DMS79 (cell line): ENCODE measurements around the gene DYNLT1.
"Not testable (repeated sequence)": the region's sequence is repeated elsewhere in the genome, so short reads cannot be mapped to it uniquely, and the experiment has no call there.

ENCODE experiments used
- DNase-seq: peaks from one replicate; lab custom pipeline; 2025; lab: John Stamatoyannopoulos, UW

DYNLT1 gene

DNA sequence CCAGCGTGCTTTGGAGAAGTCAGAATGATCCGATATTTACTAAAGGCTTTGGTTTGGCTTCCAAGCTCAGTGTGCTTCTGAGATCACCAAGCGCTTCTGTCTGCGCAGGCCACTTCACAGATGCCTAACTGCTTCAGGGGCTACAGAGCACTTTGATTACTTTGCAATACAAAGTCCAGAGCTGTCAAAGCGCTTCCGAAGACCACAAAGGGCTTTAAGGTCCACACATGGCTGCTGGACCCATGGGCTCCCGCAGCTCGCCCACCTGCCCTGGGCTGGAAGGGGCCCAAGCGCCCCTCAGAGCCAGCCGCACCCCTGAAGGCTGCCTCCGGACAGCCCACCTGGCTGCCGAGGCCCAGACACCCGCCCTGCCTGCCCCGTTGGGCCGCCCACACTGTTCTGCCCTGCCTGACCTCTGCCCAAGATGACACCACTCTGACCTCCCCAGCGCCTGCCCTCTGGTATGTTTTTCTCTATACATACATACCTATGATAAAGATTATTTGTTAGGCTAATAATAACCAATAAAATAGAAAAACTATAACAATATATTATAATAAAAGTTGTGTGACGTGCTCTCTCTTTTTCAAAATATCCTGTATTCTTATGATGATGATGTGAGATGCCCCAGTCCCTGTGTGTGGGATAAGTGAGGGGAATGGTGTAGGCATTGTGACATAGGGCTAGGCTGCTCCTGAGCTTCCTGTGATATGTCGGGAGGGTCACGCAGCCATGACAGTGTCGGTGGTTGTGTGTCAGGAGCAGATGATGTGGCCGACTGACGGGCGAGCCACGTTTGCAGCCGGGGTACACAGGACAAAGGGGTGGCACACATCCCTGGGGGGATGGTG lies 22.6 kb downstream of the DYNLT1 start:
- DNase-seq = no peak

DNA sequence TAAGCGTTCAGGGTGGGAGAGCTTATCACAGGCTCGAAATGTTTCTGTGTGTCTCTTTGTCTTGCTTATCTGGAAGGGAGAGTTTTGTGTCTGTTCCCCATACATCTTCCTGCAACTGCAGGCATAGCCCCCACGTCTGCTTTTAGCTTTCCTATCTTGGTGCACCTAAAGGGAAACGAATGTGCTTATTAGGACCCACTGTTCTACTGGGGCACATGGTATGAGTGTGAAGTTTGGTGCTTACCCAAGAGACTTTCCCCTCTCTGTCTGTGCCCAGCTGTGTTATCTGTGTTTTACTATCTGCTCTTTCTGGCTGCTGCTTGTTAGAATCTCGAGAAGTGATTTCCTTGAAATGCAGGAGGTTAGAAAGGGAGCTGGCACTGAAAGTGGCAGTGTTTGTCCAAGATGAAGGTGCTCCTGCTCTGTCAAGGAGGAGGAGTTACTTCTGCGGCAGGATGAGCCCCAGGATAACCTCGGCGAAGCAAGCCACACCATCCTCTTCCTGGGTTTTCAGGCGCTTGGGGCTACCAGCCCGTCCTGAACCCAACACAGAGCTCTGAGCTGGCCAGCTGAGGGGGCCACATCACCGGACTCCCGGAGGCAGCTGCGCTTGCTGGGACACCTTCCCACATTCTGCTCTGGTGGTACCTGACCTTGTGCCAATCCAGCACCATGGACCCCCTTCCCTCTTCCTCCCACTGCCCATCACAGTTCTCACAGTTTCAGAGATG lies 23.4 kb downstream of the DYNLT1 start:
- DNase-seq = no peak

DNA sequence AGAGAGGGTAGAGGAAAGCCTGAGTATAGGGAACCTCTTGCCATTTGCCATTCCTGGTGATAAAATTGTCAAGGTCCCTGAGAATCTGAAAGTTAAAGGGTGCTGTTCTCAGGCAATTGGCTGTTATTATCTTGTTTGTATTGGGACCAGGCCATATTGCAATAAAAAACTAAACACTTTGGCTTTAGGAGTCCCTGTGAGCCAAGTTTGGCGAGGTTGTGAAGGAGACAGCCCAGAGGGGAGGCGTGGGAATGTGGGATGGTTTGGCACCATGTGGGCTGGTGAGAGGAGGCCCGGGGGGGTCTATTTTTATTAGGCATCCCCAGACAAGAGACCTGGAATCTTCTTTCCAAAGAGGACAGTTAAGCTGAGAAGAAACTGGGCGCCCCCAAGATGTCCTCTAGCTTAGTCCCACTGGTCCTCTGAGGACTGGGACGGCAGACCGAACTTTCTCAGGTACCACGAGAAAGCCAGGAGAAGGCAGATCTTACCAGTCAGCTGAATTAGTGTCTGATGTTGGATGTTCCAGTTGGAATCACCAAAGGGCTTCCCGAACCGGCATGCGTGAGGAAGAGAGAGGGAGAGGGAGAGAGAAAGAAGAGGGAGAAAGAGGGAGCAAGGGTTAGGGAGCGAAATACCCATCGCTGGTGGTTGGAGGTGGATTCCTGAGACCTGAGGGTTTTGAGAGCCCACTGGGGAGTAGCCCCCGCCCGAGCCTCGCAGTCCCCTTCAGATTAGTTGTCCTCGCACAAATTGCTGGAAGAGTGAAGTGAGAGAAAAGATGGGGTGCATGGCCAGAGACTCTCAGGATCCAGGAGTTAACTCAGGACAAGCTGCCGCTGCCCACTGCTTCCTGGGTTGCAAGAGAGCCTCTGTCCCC lies 24.4 kb downstream of the DYNLT1 start:
- DNase-seq = no peak

DNA sequence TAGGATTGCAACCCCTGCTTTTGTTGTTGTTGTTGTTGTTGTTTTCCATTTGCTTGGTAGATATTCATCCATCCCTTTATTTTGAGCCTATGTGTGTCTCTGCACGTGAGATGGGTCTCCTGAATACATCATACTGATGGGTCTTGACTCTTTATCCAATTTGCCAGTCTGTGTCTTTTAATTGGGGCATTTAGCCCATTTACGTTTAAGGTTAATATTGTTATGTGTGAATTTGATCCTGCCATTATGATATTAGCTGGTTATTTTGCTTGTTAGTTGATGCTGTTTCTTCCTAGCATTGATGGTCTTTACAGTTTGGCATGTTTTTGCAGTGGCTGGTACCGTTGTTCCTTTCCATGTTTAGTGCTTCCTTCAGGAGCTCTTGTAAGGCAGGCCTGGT lies 26.3 kb downstream of the DYNLT1 start:
- not testable (repeated sequence) for DNase-seq

DNA sequence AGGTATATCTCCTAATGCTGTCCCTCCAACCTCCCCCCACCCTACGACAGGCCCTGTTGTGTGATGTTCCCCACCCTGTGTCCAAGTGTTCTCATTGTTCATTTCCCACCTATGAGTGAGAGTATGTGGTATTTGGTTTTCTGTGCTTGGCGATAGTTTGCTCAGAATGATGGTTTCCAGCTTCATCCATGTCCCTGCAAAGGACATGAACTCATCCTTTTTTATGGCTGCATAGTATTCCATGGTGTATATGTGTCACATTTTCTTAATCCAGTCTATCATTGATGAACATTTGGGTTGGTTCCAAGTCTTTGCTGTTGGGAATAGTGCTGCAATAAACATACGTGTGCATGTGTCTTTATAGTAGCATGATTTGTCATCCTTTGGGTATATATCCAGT lies 29.9 kb downstream of the DYNLT1 start:
- not testable (repeated sequence) for DNase-seq

DNA sequence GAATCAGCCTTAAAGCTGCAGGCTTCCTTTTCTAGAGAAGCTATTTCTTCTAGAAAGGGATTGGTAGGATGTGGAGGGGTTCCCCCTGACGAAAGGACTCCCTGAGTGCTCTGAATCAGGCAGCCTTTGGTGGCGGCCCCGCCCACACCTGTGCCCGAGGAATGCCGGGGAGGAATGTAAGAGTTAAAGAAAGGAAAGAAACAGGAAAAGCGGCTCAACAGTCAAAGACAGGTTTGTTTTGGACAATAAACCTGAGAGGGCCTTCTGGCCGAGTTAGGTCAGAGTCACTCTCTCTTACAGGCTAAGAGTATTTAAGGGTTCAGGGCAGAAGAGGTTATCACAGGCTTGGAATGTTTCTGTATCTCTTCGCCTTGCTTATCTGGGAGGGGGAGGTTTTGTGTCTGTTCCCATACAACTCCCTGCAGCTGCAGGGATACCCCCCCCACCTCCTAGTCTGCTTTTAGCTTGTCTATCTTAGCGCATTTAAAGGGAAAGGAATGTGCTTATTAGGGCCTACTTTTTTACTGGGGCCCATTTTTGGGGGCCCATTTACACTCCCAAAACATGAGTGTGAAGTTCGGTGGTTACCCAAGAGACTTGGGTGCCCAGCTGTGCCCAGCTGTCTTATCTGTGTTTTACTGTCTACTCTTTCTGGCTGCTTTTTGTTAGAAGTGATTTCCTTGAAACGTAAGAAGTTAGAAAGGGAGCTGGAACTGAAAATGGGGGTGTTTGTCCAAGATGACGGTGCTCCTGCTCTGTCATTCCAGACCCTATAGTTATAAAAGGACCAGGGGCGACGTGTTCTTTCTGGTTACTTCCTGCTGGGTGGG lies 32.8 kb downstream of the DYNLT1 start:
- DNase-seq = no peak

DNA sequence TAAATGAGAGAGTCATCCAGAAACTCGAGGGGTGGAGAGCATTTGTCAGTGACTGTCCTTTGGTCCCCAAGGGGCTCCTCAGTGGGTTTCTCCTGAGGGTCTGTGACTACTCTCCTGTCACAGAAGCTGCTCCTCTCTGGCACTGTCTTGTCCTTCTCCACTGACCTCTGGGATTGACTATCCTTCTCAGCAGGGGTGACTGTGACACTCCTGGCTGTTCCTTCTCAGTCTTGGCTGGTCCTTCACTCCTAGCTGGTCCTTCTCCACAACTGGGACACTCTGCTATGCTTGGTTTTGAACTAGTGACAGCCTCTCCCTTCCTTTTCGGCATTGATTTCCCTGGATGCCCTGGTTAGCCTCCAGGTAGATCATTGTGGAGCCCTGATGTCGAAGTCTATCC lies 33.5 kb downstream of the DYNLT1 start:
- DNase-seq = no peak

DNA sequence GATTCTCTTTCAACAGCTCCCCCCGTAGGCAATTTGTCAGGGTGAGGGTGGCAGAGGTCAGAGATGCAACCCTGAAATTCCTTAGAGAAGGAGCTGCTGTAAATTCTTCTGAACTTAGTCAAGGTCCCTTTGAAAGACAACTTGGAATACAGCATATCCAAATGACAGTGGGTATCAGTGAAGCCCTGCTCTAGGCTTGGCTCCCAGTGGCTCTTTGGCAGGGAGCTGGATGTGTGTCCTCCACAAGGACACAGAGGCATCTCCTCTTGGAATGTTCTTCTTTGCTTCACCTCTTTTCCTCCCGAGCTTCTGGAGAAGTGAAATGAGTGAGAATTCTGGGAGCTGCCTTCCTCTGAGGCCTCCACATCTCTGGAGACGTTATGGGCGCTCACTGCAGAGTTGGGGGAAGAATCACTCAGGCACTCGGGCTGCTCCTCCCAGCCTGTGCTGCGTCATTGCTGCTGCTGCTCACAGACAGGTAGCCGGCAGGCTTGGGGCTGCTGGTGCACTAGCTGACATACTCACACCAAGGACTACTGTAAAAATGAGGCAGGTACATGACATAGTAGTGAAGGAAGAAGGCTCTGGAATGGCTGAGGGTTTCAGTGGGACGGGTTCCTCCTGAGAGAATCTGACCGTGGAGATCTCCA lies 34.1 kb downstream of the DYNLT1 start:
- DNase-seq = no peak

DNA sequence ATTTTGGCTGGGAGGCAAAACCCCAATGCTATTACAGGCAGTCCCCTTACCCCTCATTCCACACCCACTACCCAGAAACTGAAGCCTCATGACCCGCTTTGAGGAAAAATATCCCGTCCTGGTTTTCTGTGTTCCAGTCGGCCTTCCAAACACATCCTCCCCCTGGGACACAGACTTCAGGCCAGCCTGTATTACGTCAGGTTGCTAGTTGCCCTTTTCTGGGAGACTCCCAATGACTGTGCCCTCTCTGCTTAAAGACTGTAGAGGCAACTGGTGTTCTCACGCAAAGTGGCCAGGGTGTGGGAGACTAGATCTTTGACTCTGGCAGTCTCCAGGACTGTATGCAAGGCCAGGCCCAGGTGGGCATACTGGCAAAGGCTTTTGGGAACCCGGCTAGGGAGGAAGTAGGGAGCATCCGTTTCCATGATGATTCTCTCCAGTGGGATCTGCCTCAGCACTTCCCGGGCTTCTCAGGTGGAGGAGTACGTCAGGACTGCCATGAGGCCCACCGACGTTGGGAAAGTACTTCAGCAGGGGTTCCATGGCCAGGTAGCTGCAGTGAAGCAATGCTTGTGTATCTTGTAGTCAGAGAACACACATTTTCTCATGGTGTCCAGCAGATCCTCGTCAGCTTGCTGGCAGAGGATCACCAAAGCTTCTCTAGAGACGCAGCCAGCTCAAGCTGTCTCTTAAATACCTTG lies 34.9 kb downstream of the DYNLT1 start:
- no peak for DNase-seq

DNA sequence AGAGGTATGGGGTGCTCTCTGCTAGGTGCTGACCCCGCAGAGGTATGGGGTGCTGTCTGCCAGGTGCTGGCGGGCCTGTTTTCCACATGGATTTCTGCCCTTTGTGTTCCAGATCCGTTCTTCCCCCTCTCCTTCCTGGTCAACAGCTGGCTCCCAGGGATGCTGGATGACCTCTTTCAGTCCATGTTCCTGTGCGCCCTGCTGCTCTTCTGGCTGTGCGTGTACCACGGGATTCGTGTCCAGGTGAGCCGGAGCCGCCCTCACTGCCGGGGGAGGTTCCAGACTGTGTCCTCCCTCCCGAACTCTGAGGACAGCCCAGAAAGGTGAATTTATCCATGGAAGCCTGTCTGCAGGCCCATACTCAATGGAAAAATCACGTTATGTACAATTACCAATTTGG lies 36.3 kb downstream of the DYNLT1 start:
- no peak for DNase-seq

DNA sequence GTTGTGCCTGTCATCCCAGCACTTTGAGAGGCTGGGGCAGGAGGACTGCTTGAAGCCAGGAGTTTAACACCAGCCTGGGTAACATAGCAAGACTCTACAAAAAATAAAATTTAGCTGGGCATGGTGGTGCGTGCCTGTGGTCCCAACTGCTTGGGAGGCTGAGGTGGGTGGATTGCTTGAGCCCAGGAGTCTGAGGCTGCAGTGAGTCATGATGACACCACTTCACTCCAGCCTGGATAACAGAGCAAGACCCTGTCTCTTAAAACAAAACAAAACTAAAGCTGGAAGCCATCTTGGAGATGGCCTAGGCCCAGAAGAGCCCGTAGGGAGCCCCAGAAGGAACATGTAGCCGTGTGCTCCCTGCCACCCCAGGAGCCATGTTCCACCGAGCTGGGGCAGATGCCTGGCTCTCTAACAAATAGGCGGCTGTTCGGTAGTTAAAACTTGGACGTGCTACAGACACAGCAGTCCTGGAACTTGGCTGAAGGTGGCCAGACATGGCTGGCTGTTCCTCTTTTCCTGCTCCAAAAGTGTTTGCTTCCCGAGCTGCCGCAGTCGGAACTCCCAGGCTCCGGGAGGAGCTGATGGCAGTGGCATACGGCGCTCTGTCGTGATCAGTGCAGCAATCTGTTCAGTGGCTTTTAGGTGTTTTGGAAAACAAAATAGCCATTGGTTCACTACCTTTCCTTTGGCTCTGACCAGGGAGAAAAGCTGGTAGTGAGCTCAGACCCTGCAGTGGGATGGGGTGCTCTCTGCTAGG lies 37.0 kb downstream of the DYNLT1 start:
- no peak for DNase-seq

DNA sequence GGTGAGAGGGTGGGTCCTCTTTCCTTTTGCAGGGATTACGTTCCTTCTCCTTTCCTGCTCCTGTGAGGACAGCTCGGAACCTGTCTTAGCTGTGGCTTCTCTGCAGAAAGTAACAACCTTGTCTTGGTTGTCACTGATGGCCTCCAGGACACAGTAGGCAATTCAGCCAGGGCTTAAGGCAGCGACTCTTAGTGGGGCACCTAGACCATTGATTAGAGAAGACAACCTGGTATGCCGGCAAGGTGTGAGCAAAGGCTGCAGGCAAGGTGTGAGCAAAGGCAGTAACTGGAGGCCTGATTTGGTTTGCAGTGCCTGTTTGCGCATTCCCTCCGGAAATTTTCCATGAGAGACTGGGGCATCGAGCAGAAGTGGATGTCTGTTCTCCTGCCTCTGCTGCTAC lies 37.6 kb downstream of the DYNLT1 start:
- no peak for DNase-seq

DNA sequence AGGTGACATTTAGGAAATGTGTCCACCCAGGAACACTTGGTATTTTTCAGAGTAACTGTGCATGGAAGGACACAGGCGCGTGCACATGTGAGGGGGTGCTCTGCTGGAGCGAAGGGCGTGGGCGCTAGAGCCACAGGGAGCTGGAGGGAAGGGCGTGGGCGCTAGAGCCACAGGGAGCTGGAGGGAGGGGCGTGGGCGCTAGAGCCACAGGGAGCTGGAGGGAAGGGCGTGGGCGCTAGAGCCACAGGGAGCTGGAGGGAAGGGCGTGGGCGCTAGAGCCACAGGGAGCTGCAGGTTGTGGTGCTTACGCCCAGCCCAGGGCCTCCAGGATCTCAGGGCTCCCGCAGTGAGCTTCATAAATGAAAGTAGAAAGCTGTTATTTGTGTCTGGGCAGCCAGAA lies 38.5 kb downstream of the DYNLT1 start:
- not testable (repeated sequence) for DNase-seq

DNA sequence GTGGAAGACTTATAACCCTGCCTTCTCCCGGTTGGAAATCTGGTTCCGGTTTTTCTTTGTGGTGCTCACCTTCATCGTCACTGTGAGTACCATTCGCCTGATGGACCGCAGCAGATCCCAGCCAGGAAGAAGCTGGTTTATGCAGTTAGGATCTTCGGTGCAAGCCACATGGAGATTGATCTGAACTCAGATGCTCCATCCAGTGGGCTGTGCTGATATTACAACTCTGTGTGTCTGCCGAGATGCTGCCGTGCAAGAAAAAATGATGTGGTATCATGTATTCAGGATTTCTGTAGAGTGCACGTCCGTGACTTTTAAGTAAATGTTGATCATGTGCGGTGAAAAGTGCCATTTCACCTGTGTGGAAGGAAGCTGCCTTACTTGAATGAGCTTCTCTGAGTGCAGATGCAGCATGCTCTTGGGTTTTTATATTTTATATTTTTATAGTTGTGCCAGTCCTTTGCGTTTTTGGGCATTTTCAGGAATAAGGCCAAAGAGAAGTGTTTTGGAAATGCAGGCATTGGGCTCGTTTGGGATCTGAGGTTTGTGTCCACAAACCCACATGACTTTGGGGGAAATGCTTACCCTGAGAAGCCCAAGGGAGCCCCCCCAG lies 39.2 kb downstream of the DYNLT1 start:
- peak; percentile 3 for DNase-seq

DNA sequence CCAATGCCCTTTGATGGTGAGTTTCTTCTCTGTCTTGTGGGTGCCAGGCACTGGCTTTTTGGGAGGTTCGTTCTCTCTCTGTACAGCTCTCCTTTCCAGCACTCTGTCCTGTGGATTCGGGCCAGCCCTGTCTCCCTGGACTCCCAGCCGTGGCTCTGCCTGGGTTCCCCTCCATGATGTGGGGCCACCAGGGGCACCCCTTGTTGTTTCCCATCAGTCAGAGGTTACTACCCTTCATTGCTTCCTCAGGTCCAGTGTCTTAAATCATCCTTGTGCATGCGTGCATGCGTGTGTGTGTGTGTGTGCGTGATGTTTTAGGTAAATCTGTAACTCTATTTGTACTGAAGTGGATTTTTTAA lies 40.5 kb downstream of the DYNLT1 start:
- DNase-seq = no peak

DNA sequence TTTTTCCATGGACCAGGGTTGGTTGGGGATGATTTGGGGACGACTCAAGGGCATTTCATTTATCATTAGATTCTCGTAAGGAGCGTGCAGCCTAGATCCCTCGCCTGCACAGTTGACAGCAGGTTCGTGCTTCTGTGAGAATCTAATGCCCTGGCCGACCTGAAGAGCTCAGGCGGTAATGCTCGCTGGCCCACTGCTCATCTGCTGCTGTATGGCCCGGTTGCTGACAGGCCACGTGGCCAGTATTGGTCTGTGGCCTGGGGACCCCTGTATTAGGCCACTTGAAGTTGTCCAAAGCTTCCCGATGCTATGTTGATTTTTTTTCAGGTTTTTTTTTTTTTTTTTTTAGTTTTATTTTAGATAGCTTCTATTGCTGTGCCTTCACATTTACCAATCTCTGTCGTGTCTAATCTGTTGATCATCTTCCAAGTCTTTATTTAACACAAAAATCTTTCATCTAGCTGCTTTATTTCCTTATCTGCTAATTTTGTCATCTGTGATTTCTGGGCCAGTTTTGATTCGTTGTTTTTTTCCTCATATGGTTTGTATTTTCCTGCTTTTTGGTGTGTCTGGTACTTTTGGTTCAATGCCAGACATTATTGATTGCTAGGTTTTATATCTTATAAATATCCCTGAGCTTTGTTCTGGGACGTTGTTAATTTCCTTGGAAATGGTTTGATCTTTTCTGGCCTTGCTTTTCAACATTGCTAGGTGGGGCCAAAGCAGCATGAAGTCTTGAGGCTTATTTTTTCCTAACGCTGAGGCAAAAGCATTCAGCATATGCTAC lies 41.1 kb downstream of the DYNLT1 start:
- DNase-seq = no peak

DNA sequence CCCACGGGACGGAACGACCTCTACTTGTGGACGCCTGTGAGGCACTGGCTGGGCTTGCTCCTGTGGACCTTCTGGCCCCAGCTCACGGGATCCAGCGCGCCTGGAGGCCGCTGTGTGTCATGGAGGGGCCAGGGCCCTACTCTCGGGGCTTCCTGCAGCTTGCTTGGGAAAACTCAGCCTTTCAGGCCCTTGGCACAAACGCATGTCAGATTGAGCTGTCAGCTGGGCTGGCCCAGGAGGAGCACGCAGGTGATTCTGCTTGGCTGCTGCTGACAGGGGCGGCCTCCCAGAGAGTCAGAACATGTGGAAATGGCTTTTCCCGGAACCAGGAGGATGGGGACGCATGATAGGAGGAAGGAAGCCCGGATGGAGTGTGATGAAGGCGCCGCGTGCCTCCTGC lies 44.9 kb downstream of the DYNLT1 start:
- DNase-seq = no peak

DNA sequence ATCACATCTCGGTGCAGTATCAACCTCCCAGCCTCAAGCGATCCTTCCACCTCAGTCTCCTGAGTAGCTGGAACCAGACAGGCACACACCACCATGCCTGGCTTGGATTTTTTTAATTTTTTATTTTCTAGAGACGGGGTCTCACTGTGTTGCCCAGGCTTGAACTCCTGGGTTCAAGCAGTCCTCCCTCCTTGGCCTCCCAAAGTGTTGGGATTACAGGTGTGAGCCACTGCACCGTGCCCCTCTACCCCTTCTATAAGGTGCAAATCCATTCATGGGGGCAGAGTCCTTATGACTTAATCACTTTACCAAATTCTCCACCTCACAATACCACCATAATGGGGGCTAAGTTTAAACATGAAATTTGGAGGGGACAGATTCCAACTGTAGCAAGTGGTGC lies 47.0 kb downstream of the DYNLT1 start:
- DNase-seq = no peak

DNA sequence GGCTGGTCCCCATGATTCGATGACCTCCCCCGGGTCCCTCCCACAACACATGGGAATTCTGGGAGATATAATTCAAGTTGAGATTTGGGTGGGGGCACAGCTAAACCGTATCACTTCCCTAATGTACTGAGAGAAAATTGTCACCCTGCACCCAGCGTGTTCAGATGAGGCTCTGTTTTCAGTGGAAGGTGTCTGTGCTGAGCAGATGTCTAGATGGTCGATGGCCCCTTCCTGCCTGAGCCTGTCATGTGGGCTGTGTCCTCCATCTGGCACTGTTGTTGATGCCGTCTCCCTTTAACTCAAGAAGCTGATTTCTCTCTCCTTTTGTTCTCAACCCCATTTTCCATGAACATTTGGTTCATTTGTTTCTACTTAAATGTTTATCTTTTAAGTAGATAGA lies 47.7 kb downstream of the DYNLT1 start:
- no peak for DNase-seq
